ENCODE data around the gene GCSH. TPM values are rescaled to one million over a fixed set of nuclear protein-coding genes. Genes with fewer than 3 reads are reported as not detected.

GCSH gene
- 5.0 TPM for total RNA-seq

DNA sequence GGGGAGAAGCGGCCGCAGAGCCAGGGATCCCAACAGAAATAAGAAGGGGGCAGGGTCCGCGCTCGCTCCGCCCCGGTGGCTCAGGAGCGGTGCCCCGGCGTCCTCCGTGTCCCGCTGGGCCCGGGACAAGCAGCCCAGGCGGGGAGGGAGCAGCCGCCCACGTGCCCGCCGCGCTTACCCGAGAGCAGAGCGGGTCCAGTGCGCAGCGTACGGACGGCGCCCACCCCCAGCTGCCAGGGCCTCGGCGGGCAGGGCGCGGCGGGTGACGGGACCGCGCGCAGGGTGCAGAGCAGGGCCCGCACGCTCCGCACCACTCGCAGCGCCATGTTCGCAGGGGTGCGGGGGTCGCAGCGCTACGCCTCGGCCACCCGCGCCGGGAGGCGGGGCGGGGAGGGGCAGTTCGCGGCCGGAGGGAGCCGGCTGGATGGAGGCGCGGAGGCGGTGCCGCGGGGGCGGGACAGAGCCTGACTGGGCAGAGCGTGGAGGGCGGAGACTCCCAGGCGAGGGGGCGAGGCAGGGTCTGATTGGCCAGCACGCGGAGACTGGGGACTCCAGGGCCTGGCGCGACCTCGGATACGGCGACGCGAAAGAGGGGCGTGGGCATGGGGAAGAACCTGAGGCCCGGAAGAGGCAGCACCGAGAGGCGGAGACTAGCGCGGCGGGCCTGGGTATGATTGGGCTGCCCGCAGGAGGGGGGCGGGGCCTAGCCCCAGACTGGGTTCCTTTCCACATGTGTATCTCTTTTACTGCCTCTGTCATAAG, at the start of gene GCSH:
Gene GCSH (minus strand): TSS at position 443 of the 762 bp plus-strand sequence. CDS start 117 bp downstream, at position 326.
- intact Hi-C loops (cut with DNase I): loop anchor here (1.0 to 10.0 kb wide), 6 partner anchors 20 to 346 kb away; partner anchors contain the start of genes ATMIN, CMC2 and CMIP
- Histone ChIP-seq H3K36me3 (no peaks in the 10 kb centered on the region), H3K27ac (peak within 1 kb of the TSS; percentile 78 to 84), H3K4me3 (peak within 1 kb of the TSS; percentile 90 to 99), H3K9me3 (no peaks in the 10 kb centered on the region), H3K27me3 (no peaks in the 10 kb centered on the region), H3K4me1 (no peaks in the 10 kb centered on the region)
- TF ChIP-seq, protein P1, sequence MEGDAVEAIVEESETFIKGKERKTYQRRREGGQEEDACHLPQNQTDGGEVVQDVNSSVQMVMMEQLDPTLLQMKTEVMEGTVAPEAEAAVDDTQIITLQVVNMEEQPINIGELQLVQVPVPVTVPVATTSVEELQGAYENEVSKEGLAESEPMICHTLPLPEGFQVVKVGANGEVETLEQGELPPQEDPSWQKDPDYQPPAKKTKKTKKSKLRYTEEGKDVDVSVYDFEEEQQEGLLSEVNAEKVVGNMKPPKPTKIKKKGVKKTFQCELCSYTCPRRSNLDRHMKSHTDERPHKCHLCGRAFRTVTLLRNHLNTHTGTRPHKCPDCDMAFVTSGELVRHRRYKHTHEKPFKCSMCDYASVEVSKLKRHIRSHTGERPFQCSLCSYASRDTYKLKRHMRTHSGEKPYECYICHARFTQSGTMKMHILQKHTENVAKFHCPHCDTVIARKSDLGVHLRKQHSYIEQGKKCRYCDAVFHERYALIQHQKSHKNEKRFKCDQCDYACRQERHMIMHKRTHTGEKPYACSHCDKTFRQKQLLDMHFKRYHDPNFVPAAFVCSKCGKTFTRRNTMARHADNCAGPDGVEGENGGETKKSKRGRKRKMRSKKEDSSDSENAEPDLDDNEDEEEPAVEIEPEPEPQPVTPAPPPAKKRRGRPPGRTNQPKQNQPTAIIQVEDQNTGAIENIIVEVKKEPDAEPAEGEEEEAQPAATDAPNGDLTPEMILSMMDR (IDR thresholded peaks at IDR 0.05): no peak
- DNase-seq (ENCODE audit: low spot score in 2 of 2): peak; percentile 97 to 99

DNA sequence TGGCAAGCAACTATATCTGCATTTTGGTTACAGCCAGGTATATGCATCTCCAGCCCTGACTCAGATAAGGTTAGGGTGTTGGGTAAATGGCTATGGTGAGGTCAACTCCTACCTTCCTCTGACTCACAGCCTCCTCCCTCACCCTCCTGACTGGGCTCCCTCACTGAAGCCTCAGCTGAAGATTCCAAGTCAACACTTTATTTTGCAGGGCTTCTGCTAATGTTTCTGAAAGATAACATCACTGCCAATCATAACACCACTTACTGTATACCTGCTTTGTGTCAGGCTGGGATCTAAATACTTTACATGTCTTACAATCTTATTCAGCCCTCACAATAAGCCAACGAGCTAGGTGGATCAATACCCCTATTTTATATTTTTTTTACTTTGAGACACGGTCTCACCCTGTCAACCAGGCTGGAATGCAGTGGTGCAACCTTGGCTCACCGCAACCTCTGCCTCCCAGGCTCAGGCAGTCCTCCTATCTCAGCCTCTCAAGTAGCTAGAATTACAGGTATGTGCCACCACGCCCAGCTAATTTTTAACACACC, 47.8 kb upstream of the GCSH start:
- intact Hi-C loops (cut with DNase I): no loop called here
- Histone ChIP-seq H3K9me3 (no peaks in the 10 kb centered on the region), H3K4me1 (no peaks in the 10 kb centered on the region), H3K27ac (no peak overlapping the region), H3K4me3 (no peak overlapping the region), H3K27me3 (no peaks in the 10 kb centered on the region), H3K36me3 (no peaks in the 10 kb centered on the region)
- TF ChIP-seq, protein P1 (IDR thresholded peaks at IDR 0.05): no peak
- no peak for DNase-seq (ENCODE audit: low spot score in 2 of 2)

DNA sequence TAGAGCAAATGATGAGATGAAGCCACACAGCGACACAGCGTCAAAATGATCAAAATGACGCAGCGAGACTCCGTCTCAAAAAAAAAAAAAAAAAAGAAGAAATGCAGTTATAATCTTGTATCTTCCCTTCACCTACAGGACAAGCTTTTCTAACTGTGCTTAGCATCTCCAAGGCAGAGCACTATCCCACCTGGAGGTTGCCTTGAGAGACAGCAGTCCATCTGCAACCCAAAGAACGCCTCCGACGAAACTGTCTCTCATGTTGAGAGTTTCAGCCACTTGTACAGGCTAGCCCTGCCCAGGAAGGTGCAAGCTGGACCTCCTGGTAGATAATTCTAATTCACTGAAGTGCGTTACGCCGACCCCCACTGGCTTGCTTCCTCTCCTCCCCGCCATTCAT, 46.7 kb upstream of the GCSH start:
- Histone ChIP-seq H3K36me3 (no peaks in the 10 kb centered on the region), H3K9me3 (no peaks in the 10 kb centered on the region), H3K27ac (no peak overlapping the region), H3K4me1 (no peaks in the 10 kb centered on the region), H3K27me3 (no peaks in the 10 kb centered on the region), H3K4me3 (no peak overlapping the region)
- intact Hi-C loops (cut with DNase I): no loop called here
- TF ChIP-seq, protein P1 (IDR thresholded peaks at IDR 0.05): no peak
- no peak for DNase-seq (ENCODE audit: low spot score in 2 of 2)

DNA sequence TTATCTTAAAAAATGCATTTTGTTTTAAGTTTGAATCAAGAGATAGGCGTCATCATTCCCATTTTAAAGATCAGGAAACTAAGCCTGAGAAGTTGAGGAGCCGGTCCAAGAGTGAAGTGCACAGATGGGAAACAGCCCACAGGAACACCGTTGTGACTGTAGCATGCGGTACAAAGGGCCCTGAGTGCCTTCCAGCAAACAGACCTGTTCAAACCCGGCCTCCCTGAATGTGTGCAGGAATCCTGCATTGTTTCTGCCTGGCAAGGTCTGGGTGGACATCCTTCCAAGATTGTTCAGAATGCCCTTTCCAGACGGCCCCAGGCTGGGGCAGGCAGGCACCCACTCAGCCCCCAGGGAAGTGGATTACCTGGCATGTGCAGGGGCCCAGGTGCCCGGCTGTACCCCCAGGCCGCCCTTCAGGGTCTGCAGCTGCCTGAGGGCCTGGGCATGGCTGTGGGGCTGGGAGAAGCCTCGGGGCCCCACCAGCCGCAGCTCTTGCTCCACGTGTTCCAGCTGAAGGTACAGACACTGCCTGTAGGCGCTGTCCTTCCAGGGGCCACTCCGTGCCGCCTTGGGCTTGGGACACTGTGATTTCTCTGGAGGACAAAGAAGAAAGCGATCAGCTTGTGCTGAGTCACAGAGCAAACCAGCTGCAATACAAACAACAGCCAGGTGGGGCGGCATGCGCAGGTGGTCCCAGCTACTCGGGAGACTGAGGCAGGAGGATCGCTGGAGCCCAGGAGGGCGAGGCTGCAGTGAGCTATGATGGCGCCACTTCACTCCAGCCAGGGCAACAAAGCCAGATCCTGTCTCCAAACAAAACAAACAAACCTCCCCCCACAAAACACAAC, 45.0 kb upstream of the GCSH start:
- DNase-seq (ENCODE audit: low spot score in 2 of 2): no peak
- Histone ChIP-seq H3K4me1 (no peaks in the 10 kb centered on the region), H3K36me3 (no peaks in the 10 kb centered on the region), H3K9me3 (no peaks in the 10 kb centered on the region), H3K4me3 (no peak overlapping the region), H3K27me3 (no peaks in the 10 kb centered on the region), H3K27ac (no peak overlapping the region)
- intact Hi-C loops (cut with DNase I): no loop called here
- TF ChIP-seq, protein P1 (IDR thresholded peaks at IDR 0.05): peak in 1 of 3 experiments; percentile 9

DNA sequence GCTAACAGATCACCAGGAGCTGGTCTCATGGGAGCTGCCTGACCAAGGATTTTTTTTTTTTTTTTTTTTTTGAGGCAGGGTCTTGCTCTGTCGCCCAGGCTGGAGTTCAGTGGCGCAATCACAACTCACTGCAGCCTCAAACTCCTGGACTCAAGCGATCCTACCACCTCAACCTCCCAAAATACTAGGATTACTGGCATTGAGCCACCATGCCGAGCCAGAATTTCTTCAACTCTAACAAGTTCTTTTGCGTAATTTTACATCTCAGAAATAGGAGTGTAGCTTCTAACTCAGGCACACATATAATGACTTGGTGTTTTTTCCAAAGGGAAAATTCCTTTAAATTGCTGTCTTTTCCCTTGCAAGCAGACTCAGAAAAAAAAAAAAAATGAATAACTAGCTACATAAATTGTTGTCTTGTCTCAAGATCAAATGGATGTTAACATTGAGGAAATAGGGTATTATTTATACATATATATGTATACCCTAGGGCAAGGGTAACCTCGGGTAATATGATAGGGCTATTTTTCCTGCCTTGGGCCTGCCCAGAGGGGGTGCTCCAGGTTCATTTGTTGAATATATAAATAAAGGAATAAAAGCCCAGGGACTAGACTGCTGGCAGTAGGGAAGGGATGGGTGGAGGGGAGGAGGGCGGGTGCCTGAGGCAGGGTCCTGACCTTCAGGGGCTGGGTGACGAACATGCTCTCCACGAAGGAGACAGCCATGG, 42.8 kb upstream of the GCSH start:
- TF ChIP-seq, protein P1 (IDR thresholded peaks at IDR 0.05): no peak
- Histone ChIP-seq H3K9me3 (no peaks in the 10 kb centered on the region), H3K4me1 (no peaks in the 10 kb centered on the region), H3K27ac (no peak overlapping the region), H3K4me3 (no peak overlapping the region), H3K27me3 (no peaks in the 10 kb centered on the region), H3K36me3 (no peaks in the 10 kb centered on the region)
- no peak for DNase-seq (ENCODE audit: low spot score in 2 of 2)
- intact Hi-C loops (cut with DNase I): no loop called here
